Esophagus squamous epithelium (tissue), 4 donors: Measurements from ENCODE around the gene METAP1D.

Experiments
- CTCF ChIP-seq, 6 experiments: fragments of 450-650 bp in 4 of 6; fragments of 200-600 bp in 2 of 6; sonication (generic) in 2 of 6; IDR thresholded peaks; one replicate each; pipeline ENCODE4 v1.5.1; 2016 to 2019; ENCODE audit warnings: antibody characterized with exemption in 6 of 6, mild to moderate bottlenecking in 4 of 6, moderate library complexity in 4 of 6
- POLR2A ChIP-seq, 4 donors: fragments of 450-650 bp; IDR thresholded peaks; one replicate each; pipeline ENCODE4 v1.6.1; 2017; ENCODE audit warnings: antibody characterized with exemption in 4 of 4, mild to moderate bottlenecking in 4 of 4, moderate library complexity in 3 of 4

GRCh38 chr2:172100935-172101820 lies 101.4 kb downstream of the METAP1D start:
- TF ChIP-seq CTCF (IDR thresholded peaks at IDR 0.05), result no peak
- no peak for TF ChIP-seq POLR2A (IDR thresholded peaks at IDR 0.05)
